Activated CD8-positive, alpha-beta T cell treated with anti-CD3 and anti-CD28 coated beads for 36 hours (primary cell): ENCODE results near the gene RILP. TPM values are rescaled to one million over a fixed set of nuclear protein-coding genes. Genes with fewer than 3 reads are reported as not detected.
A peak's percentile ranks its signal among the peaks of the same experiment; 100 is the strongest.

ENCODE experiments used
- ATAC-seq: fragments of 200-7000 bp; cut with Tn5 transposase; one replicate; pipeline ENCODE4 v1.10.0; 2021; ENCODE audit warnings: mild to moderate bottlenecking, moderate library complexity
- CTCF ChIA-PET: fragments of 350-600 bp; sonication (Branson Sonifier 250); formaldehyde crosslinking; loops from one replicate; lab custom pipeline; 2021; ENCODE audit warnings: antibody characterized with exemption; lab: Charles Lee
- POLR2A ChIA-PET: fragments of 350-600 bp; sonication (Branson Sonifier 250); formaldehyde crosslinking; loops from one replicate; lab custom pipeline; 2021; ENCODE audit warnings: antibody characterized with exemption; lab: Charles Lee
- DNase-seq: peaks from one replicate; pipeline ENCODE4 v3.0.0-alpha.2; 2020
- H3K27ac Mint-ChIP-seq: one replicate; pipeline ENCODE4 v1.8.0; 2021; ENCODE audit warnings: mild to moderate bottlenecking, mixed read lengths
- H3K27me3 Mint-ChIP-seq: one replicate; pipeline ENCODE4 v1.8.0; 2021; ENCODE audit warnings: mixed read lengths
- H3K36me3 Mint-ChIP-seq: one replicate; pipeline ENCODE4 v1.8.0; 2021; ENCODE audit warnings: low read depth, mixed read lengths
- H3K4me1 Mint-ChIP-seq: one replicate; pipeline ENCODE4 v1.8.0; 2021; ENCODE audit warnings: low read depth, mixed read lengths
- H3K4me3 Mint-ChIP-seq: one replicate; pipeline ENCODE4 v1.8.0; 2021; ENCODE audit warnings: mild to moderate bottlenecking, moderate library complexity, mixed read lengths
- H3K9me3 Mint-ChIP-seq: one replicate; pipeline ENCODE4 v1.8.0; 2021; ENCODE audit warnings: mixed read lengths
- CTCF ChIP-seq: fragments of 200-600 bp; IDR thresholded peaks from one replicate; pipeline ENCODE4 v1.8.0; 2022; ENCODE audit warnings: antibody characterized with exemption, mild to moderate bottlenecking
- intact Hi-C: fragments of 100-400 bp; cut with micrococcal nuclease; formaldehyde crosslinking; loops from one replicate; pipeline ENCODE4 v1.10.0; 2022
- total RNA-seq, 2 experiments: library from RNA; stranded (reverse); gene quantifications; one replicate each; pipeline ENCODE4 v1.2.3, GENCODE V29; 2021

RILP gene
- total RNA-seq, 2 experiments from 2014 or later: 5.3 to 6.1 TPM

GRCh38 chr17:1605681-1606351 lies 43.9 kb downstream of the RILP start:
- H3K27ac Mint-ChIP-seq: peak overlapping the region; percentile 93
- ChIA-PET CTCF (interaction anchor here (2.7 kb wide), 1 partner anchor 24 kb away, joined by 12 read pairs; no protein-coding TSS in a partner anchor), POLR2A (interaction anchor here (1.0 kb wide), 1 partner anchor 121 kb away, joined by 3 read pairs; no protein-coding TSS in a partner anchor)

GRCh38 chr17:1604831-1605528 lies 44.7 kb downstream of the RILP start:
- DNase-seq: peak; percentile 13
- Mint-ChIP-seq H3K4me3 (peak overlapping the region; percentile 33), H3K27ac (no peak overlapping the region), H3K27me3 (no peaks in the 10 kb centered on the region), H3K4me1 (peaks cover 32% of the 10 kb centered on the region), H3K36me3 (peaks cover 2% of the 10 kb centered on the region), H3K9me3 (peaks cover 7% of the 10 kb centered on the region)
- intact Hi-C loops: no loop called here
- ChIA-PET POLR2A (interaction anchor here (1.1 kb wide), 1 partner anchor 22 kb away, joined by 4 read pairs; no protein-coding TSS in a partner anchor), CTCF (interaction anchor here (0.5 kb wide), 1 partner anchor 18 kb away, joined by 3 read pairs; no protein-coding TSS in a partner anchor)
- no peak for TF ChIP-seq CTCF
- no peak for ATAC-seq

More at GRCh38 chr17:1605681-1606351, 43.9 kb downstream of the RILP start:
- H3K4me1 Mint-ChIP-seq: peaks cover 32% of the 10 kb centered on the region
- TF ChIP-seq CTCF: no peak
- intact Hi-C loops: no loop called here
- H3K9me3 Mint-ChIP-seq: peaks cover 7% of the 10 kb centered on the region
- H3K36me3 Mint-ChIP-seq: peaks cover 2% of the 10 kb centered on the region
- H3K27me3 Mint-ChIP-seq: no peaks in the 10 kb centered on the region
- ATAC-seq (no peak), DNase-seq (no peak)
- no peak overlapping the region for H3K4me3 Mint-ChIP-seq

- peaks cover 11% of the 10 kb centered on the region for H3K4me1 Mint-ChIP-seq
- no peak for TF ChIP-seq CTCF
- H3K27me3 Mint-ChIP-seq: no peaks in the 10 kb centered on the region
- intact Hi-C loops: no loop called here
- DNase-seq (no peak), ATAC-seq (no peak)
- peaks cover 7% of the 10 kb centered on the region for H3K9me3 Mint-ChIP-seq
- CTCF ChIA-PET: no interaction called here
- H3K36me3 Mint-ChIP-seq: no peaks in the 10 kb centered on the region
- no peak overlapping the region for H3K4me3 Mint-ChIP-seq
- H3K27ac Mint-ChIP-seq: no peak overlapping the region
- POLR2A ChIA-PET: no interaction called here
These were observed 48.1 kb downstream of the RILP start for GRCh38 chr17:1601571-1601970.

- no peak for ATAC-seq
These were observed 51.1 kb downstream of the RILP start for GRCh38 chr17:1598399-1599095.

More at GRCh38 chr17:1598399-1599095, 51.1 kb downstream of the RILP start:
- DNase-seq: no peak
- Mint-ChIP-seq H3K4me1 (peaks cover 2% of the 10 kb centered on the region), H3K9me3 (peaks cover 7% of the 10 kb centered on the region), H3K27me3 (no peaks in the 10 kb centered on the region), H3K27ac (no peak overlapping the region), H3K4me3 (no peak overlapping the region), H3K36me3 (no peaks in the 10 kb centered on the region)
- ChIA-PET POLR2A (no interaction called here), CTCF (interaction anchor here (1.2 to 1.9 kb wide), 2 partner anchors 25 to 32 kb away, joined by 3 to 6 read pairs; no protein-coding TSS in a partner anchor)
- intact Hi-C loops: no loop called here
- no peak for TF ChIP-seq CTCF
